ENCODE data around the gene AGAP3.

The AGAP3 gene

DNA sequence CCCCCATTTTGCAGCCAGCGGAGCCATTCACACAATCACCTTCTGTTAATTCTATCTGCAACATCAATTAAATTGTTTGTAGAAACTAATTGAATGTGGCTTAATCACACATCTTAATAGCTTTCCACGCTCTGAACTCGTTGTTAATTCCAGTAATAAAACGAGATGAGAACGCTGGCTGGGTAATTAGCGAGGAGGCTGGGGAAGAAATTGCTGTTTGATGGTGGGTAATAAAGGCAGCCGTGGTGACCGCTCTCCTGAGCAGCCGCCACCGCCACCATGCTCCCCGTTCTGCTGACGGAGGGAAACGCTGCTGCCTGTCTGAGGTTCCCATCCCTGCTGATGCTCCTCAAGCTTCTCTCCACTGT is 44.9 kb downstream of the AGAP3 start:
- no peak for TF ChIP-seq FOXP2 (optimal IDR thresholded peaks at IDR 0.05; ENCODE audit: borderline replicate concordance, extremely low read depth, extremely low read length, insufficient read depth)
- no peak for TF ChIP-seq TAF1 (IDR thresholded peaks at IDR 0.05; ENCODE audit: borderline replicate concordance, insufficient read depth, low read length)
- TF ChIP-seq POLR2AphosphoS5 (IDR thresholded peaks at IDR 0.05; ENCODE audit: low read depth, low read length), result no peak
- TF ChIP-seq, protein P1, sequence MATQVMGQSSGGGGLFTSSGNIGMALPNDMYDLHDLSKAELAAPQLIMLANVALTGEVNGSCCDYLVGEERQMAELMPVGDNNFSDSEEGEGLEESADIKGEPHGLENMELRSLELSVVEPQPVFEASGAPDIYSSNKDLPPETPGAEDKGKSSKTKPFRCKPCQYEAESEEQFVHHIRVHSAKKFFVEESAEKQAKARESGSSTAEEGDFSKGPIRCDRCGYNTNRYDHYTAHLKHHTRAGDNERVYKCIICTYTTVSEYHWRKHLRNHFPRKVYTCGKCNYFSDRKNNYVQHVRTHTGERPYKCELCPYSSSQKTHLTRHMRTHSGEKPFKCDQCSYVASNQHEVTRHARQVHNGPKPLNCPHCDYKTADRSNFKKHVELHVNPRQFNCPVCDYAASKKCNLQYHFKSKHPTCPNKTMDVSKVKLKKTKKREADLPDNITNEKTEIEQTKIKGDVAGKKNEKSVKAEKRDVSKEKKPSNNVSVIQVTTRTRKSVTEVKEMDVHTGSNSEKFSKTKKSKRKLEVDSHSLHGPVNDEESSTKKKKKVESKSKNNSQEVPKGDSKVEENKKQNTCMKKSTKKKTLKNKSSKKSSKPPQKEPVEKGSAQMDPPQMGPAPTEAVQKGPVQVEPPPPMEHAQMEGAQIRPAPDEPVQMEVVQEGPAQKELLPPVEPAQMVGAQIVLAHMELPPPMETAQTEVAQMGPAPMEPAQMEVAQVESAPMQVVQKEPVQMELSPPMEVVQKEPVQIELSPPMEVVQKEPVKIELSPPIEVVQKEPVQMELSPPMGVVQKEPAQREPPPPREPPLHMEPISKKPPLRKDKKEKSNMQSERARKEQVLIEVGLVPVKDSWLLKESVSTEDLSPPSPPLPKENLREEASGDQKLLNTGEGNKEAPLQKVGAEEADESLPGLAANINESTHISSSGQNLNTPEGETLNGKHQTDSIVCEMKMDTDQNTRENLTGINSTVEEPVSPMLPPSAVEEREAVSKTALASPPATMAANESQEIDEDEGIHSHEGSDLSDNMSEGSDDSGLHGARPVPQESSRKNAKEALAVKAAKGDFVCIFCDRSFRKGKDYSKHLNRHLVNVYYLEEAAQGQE (IDR thresholded peaks at IDR 0.05; ENCODE audit: insufficient read depth in 1 of 2, low read depth in 2 of 2, low read length in 2 of 2), result no peak
- TF ChIP-seq SIN3A (IDR thresholded peaks at IDR 0.05; ENCODE audit: borderline replicate concordance, insufficient read depth, low read length), result no peak

DNA sequence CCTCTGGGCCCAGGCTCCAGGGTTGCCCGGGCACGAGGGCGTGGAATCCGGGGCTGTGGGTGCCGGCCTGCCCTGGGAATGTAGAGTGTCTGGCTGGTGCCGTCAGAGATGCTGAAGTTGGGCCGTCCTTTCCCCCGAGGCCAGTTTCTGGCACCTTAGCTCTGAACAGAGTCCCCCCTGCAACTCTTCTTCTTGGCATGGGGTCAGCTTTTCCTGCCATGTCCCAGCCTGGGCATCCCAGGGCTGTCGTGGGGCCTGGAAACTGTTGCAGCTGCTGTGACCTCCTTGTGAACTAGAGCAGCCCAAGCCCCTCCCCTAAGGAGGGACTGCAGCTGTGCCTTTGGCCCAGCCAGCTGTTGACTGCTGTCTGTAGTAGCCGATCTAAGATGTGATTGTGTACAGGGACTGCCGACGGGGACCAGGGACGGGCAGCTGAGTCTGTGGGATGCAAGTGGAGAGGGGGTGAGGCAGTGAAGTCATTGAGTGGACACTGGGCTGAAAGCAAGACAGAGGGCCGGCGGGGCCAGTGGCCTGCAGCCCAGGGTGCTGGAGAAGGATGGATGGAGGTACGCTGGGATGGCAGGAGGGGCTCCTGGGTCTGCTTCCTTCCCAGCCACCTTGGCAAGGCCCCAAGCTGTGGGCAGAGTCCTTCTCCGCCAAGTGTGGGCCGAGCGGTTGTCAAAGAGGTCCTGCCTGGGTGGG is 45.5 kb downstream of the AGAP3 start:
- TF ChIP-seq TAF1 (IDR thresholded peaks at IDR 0.05; ENCODE audit: borderline replicate concordance, insufficient read depth, low read length), result no peak
- TF ChIP-seq, protein P1 (IDR thresholded peaks at IDR 0.05; ENCODE audit: insufficient read depth in 1 of 2, low read depth in 2 of 2, low read length in 2 of 2), result no peak
- no peak for TF ChIP-seq POLR2AphosphoS5 (IDR thresholded peaks at IDR 0.05; ENCODE audit: low read depth, low read length)
- no peak for TF ChIP-seq SIN3A (IDR thresholded peaks at IDR 0.05; ENCODE audit: borderline replicate concordance, insufficient read depth, low read length)
- no peak for TF ChIP-seq FOXP2 (optimal IDR thresholded peaks at IDR 0.05; ENCODE audit: borderline replicate concordance, extremely low read depth, extremely low read length, insufficient read depth)

DNA sequence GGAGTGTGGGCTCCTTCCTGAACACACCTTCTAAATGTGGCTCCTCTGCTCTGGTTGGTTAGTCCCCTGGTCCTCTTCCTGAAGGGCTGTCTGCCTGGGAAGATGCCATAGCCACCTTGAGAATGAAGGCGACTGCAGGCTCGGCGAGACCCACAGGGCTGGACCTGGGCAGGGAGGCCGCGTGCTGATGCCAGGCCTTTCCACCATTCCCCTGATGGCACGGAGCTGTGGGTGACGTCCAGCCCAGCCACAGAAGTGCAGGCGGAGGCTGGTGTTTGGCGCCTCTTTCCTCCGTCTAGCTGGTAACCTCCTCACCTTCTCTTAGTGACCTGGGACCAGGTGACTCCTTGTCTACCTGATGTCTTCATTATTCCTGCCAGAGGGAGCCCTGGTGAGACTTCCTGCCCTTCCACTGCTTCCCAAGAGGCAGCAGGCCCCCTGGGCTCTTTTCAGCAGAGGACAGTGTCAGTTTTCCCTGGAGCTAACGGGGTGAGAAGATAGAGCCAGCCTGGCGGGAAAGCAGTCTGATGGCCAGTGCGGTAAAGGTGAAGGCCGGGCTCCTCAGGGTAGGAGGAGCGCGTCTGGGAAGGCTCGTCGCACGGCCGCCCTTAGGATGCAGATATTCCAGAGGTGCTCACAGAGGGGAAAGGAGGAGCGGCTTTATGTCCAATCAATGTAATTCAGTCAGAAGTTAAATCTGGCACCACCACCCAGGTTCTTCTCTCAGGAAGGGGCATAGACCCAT is 46.4 kb downstream of the AGAP3 start:
- TF ChIP-seq SIN3A (IDR thresholded peaks at IDR 0.05; ENCODE audit: borderline replicate concordance, insufficient read depth, low read length) (no peak), POLR2AphosphoS5 (IDR thresholded peaks at IDR 0.05; ENCODE audit: low read depth, low read length) (no peak), FOXP2 (optimal IDR thresholded peaks at IDR 0.05; ENCODE audit: borderline replicate concordance, extremely low read depth, extremely low read length, insufficient read depth) (no peak), TAF1 (IDR thresholded peaks at IDR 0.05; ENCODE audit: borderline replicate concordance, insufficient read depth, low read length) (no peak)
- TF ChIP-seq, protein P1 (IDR thresholded peaks at IDR 0.05; ENCODE audit: insufficient read depth in 1 of 2, low read depth in 2 of 2, low read length in 2 of 2), result no peak

DNA sequence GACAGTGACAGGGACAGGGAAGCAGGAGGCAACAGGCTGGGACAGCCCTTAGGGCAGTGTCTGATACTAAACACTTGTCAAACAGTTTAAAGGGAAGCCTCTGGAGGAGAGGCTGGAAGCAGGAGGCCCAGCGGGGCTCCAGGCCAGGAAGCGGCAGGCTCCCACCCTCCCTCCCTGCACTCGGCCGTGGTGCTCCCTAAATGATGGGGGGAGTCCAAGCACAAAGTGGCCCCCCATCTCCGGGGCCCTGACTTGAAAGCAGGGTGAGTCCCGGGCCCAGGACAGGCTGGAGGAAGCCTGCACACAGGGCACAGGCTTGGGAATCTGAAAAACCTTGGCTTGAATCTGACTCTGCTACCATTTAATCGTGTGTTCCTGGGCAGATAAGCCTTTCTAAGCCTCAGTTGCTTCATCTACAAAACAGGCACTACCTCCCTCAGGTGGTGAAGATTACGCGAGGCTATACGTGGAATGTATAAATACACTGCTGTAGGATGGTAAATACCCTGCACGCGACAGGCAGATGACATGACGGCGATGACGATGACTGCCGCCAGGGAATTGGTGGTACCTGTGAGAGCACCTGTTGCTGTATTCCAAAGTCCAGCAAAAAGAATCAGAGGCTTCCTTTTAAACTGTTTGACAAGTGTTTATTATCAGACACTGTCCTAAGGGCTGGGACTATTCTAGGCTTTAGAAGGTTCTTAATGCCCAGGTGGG is 47.2 kb downstream of the AGAP3 start:
- TF ChIP-seq FOXP2 (optimal IDR thresholded peaks at IDR 0.05; ENCODE audit: borderline replicate concordance, extremely low read depth, extremely low read length, insufficient read depth), result no peak
- no peak for TF ChIP-seq POLR2AphosphoS5 (IDR thresholded peaks at IDR 0.05; ENCODE audit: low read depth, low read length)
- TF ChIP-seq, protein P1 (IDR thresholded peaks at IDR 0.05; ENCODE audit: insufficient read depth in 1 of 2, low read depth in 2 of 2, low read length in 2 of 2), result no peak
- no peak for TF ChIP-seq SIN3A (IDR thresholded peaks at IDR 0.05; ENCODE audit: borderline replicate concordance, insufficient read depth, low read length)
- no peak for TF ChIP-seq TAF1 (IDR thresholded peaks at IDR 0.05; ENCODE audit: borderline replicate concordance, insufficient read depth, low read length)

Measured in PFSK-1 (cell line).